Dedifferentiated amniotic fluid mesenchymal stem cell (primary cell): ENCODE measurements around the gene DCAF6.

Experiments
- DNase-seq: peaks from one replicate; pipeline ENCODE4 v3.0.0-alpha.2; 2016; ENCODE audit errors: extremely low spot score

DCAF6 gene

DNA sequence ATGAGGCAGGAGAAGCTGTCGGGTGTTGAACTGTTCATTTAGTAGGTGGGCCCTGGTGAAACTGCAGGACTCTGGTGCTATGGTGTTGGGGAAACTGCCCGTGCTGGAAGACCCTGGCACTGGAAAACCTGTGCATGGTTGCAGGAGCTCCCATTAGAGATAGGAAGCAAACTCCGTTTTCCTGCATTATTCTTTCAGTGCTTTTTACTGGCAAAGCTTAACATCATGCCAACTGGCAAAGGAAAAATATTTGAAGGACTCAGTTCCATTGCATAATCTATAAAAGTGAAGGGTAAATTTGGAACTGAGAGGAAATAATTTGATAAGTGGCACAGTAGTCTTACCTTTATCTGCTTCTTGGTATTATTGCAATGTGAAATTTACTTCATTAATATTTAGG, 32.1 kb downstream of the DCAF6 start:
- DNase-seq = no peak

DNA sequence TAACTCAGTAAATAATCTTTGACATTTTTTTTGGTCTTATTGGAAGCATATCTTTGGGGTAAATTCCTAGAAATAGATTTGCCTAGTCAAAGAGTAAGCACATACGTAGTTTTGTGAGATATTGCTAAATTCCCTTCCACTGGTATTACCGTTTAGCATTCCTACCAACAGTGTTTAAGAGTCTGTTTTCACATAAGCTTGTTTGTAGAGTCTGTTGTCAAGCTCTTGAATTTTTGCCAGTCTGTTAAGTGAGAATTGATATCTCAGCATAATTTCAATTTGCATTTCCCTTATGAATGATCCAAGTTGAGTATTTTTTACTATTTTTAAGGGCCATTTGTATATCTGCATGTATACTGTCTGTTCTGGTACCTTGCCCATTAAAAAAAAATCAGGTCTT, 37.3 kb downstream of the DCAF6 start:
- no peak for DNase-seq

DNA sequence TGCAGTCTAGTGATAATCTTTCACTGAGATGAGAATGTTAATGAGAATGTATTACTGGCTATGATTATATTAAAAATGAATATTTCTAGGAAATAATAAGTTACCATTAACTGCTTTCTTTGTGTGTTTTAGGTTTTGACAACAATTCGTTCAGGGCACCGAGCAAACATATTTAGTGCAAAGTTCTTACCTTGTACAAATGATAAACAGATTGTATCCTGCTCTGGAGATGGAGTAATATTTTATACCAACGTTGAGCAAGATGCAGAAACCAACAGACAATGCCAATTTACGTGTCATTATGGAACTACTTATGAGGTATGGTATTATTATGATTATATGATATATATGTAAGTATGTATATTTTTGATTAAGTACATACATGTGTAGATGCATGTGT, 38.2 kb downstream of the DCAF6 start:
- no peak for DNase-seq

DNA sequence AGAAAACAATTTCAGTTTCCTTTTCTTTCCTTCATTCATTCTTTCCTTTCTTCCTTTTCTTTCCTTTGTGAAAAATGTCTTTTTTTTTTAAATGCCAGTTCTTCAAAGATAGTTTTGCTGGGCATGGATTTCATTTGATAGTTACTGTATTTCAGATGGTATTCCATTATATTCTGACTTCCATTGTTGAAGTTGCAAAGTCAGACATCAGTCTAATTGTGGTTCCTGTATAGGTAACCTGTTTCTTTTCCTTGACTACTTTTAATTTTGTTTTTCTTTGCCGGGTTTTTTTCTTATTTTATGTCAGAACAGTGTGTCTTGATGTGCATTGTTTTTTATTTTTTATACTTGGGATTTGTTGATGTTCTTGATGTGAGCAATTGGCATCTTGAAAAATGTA, 40.8 kb downstream of the DCAF6 start:
- DNase-seq = no peak

DNA sequence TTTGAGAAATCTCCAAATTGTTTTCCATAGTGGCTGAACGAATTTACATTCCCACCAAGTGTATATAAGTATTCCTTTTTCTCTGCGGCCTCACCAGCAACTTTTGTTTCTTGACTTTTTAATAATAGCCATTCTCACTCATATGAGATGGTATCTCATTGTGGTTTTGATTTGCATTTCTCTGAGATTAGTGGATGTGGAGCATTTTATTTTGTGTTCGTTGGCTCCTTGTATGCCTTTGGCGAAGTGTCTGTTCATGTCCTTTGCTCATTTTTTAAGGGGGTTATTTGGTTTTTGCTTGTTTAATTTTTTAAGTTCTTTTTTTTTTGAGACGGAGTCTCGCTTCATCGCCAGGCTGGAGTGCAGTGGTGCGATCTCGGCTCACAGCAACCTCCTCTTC, 45.5 kb downstream of the DCAF6 start:
- no peak for DNase-seq

DNA sequence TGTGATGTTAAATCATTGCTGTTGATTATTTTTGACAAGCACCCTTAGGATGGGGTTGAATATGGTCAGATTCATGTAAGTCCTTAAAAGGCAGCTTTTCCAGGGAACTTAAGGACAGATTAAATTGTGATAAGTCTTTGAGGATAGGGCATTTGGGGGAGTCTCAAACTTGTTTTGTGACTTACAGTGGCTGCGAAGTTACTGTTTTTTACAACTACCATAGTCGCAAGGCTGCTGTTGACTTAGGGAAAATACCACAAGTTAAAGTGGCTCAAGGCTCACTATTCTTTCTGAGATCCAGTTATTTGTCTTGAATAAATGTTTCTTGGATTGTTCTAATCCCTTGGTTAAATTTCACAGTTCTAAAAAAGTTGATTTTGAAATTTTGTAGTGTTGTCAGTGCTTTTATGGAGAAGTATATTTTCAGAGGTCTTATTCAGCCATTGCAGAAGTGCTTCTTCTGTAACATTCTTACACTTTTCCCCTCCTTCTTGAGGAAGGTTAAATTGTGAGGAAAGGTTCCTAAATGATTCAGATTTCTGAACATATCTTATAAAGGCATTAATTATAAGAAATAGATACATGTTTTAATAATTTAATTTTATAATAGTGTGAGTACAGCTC, 47.4 kb downstream of the DCAF6 start:
- no peak for DNase-seq

DNA sequence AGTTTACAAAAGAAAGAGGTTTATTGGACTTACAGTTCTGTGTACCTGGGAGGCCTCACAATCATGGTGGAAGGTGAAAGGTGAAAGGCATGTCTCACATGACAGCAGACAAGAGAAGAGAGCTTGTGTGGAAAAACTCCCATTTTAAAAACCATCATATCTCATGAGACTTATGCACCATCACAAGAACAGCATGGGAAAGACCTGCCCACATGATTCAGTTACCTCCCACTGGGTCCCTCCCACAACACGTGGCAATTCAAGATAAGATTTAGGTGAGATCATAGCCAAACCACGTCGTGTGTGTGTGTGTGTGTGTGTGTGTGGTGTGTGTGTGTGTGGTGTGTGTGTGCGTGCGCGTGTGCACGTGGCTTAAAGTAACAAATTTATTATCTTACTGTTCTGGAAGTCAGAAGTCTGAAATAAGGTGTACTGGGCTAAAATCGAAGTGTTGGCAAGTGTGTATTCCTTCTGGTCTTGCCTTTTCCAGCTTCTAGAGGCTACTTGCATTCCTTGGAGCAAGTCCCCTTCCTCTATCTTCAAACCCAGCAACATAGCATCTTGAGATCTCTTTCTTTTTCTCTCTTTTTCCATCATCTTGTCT, 48.5 kb downstream of the DCAF6 start:
- DNase-seq = no peak

DNA sequence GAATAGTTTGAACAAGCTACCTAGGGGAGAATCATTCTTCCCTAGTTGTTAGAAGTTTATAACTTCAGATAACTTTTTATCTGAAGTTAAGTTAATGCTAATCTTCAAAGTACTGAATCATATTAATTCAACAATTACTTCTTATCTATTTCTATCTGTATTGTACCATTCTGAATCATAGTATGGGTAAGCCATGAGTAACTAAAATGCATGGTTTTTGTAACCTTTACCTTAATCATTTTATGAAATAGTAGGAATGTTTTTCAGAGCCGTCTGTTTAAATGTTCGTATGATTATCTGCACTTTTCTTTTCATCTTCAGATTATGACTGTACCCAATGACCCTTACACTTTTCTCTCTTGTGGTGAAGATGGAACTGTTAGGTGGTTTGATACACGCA, 50.7 kb downstream of the DCAF6 start:
- no peak for DNase-seq

DNA sequence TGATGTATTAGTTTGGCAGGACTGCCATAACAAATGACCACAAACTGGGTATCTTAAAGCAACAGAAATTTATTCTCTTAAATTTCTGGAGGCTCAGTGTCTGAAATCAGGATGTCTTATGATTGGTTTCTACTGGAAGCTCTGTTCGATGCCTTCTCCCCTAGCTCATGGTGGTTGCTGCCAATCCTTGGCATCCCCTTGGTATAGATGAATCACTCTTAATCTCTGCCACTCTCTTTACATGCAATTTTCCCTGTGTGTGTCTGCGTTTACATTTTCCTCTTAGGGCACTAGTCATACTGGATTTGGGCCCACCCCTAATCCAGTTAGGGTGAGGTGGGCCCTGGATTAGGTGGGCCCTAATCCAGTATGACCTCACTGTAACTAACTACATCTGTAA, 55.1 kb downstream of the DCAF6 start:
- no peak for DNase-seq

DNA sequence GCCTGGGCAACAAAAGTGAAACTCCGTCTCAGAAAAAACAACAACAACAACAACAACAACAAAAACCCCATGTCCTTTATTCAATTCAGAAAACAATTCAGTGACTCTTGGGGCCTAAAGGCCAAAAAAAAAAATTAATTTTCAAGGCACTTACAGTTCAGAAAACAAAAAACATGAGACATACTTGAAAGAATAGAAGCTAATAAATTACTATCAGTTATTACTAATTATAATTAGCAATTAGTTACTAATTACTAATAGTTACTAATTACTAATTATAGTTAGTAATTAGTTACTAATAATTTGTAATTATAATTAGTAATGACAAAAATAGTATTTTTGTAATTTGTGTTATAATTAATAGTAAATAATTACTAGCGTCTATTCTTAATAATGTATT, 57.2 kb downstream of the DCAF6 start:
- DNase-seq = no peak

DNA sequence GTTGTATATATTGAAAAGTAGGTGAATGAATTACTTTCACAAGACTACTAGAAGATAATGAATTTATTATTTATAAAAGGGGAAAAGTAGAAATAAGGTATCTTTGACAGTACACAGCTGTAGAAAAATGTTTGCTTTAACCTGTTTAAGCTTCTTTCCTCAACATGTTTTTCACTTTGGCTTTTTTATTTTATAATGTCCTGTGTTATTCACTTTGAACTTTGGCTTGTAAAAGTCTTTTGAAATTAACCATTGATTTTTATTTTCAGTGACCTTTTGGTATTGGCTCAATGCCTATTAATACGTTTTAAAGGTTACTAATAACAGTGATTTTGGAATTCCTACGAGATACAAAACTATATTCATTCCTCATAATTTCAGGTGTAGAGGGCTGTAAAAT, 58.1 kb downstream of the DCAF6 start:
- no peak for DNase-seq

DNA sequence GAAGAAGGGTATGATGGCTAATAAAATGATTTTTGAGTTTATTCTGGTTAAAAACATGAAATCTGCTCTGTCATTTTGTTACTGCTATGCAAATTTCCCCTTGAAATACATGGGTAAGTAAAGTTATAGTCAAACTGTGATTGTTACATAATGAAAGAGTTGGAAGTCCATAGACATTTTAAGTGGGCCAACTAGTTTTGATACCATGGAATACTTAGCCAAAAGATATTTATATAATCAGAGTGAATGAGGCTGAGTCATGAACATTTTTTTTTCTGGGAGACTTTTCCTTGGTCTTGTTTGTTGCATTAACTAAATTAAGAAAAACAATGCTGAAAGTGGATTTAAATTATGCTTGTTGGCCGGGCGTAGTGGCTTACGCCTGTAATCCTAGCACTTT, 58.6 kb downstream of the DCAF6 start:
- DNase-seq = no peak

DNA sequence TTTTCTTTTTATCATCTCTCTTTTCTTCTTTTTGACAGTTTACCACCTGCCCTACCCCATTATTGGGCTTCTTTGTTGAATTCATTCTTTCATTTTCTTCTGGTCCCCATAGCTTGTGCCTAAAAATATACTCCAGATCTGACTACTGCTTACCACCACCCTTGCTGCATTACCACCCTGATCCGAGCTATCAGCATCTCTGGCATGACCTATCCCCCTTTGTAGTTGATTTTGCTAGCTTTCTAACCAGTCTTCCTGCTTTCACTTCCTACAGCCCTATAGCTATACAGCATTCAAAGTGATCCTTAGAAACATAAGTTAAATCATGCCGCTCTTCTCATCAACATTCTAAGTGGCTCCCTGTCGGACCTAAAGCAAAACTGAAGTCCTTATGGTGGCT, 59.8 kb downstream of the DCAF6 start:
- no peak for DNase-seq

DNA sequence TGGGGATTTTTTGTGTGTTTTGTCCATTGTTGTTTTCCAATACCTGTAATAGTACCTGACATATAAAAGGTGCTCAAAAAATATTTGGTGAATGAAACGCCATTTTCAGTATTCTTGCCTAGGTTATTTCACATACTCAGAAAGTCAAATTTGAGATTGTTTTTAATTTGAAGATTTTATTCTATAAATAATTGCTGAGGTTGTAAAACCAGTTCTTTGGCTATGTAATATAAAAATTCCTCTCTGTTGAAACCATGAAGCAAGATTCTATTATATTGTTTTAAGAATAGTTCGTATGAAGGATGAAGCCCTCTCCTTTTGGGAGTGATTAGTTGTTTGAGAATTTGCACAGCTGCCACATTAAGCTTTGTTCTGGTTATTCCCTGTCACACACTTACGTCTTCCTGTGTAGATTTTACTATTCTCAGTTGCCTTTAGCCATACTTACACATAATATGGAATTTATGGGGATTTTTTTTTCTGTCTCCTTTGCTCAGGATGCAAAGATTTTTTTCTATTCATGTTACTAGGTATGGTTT, 60.6 kb downstream of the DCAF6 start:
- no peak for DNase-seq

DNA sequence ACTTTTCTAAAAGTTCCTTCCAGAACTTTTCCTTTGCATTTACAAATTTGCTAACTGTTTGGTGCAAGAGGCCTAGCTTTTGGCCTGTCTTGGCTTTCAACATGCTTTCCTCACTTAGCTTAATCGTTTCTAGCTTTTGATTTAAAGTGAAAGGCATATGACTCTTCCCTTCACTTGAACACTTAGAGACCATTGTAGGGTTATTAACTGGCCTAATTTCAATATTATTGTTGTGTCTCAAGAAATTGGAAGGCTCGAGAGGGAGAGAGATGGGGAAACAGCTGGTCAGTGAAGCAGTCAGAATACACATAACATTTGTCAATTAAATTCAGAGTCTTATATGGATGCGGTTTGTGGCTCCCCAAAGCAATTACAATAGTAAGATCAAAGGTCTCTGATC, 63.4 kb downstream of the DCAF6 start:
- no peak for DNase-seq

DNA sequence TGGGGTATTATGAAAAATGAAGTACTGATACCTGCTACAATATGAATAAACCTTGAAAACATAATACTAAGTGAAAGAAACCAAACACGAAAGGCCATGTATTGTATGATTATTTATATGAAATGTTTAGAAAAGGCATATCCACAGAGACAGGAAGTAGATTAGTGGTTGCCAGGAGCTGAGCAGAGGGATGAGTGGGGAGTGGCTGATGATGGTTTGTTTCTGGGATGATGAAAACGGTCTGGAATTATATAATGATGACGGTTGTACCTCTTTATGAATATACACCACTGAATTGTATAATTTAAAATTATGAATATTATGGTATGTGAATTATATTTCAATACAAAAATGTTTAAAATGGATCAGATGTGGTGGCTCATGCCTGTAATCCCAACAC, 64.2 kb downstream of the DCAF6 start:
- no peak for DNase-seq

DNA sequence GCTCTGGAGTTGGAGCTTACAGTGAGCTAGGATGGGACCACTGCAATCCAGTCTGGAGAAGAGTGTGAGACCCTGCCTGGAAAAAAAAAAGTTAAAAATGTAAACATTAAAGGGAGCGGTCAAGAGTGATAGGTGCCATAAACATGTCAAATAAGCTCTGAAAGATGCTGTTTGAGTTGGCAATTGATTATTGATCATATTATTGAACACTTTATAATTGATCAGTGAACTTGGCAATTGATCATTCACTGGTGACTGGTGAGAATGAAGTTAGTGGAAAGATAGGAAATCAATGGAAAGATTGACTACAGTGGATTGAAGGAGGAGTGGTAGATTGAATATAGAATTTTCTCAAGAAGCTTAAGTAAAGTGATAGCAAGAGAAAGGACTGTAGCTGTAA, 64.7 kb downstream of the DCAF6 start:
- DNase-seq = no peak

DNA sequence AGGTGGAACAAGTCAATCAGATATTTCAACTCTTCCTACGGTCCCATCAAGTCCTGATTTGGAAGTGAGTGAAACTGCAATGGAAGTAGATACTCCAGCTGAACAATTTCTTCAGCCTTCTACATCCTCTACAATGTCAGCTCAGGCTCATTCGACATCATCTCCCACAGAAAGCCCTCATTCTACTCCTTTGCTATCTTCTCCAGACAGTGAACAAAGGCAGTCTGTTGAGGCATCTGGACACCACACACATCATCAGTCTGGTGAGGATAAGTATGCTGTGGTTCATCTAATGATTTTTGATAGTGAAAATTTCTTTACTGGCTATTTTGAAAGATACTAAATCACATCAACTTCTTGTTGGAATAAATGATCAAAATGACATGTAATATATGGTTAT, 68.0 kb downstream of the DCAF6 start:
- no peak for DNase-seq

DNA sequence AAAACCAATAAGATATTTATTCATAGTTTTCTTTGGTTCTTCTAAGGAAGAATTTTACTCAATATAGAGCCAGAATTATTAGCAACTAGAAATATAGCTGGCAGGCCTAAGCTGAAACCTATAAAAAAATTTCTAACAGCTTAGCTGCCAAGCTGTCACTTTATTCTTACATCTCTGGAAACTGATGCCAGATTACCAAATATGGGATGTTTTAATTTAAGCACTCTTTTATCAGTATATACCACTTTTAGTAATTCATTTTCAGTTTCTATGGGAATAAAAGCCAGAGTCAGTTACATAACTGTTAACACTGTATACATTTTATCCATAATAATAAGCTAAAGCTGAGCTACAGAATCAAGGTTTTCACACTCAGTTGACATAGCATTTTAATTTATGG, 69.0 kb downstream of the DCAF6 start:
- no peak for DNase-seq

DNA sequence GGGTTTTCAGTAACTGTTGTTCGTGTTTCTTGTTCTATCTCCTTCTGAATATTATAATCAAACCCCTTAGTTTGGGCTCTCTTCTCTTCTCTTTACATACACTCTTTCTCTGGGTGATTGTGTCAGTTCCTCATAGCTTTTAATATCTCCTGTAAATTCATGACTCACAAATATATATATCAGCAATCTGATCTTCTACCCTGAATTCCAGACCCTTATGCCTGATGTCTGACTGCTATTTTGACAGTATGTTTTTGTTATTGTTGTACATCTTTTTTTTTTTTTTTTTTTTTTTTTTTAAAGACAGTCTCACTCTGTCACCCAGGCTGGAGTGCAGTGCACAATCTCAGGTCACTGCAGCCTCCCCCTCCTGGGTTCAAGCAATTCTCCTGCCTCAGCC, 71.2 kb downstream of the DCAF6 start:
- DNase-seq = no peak

DNA sequence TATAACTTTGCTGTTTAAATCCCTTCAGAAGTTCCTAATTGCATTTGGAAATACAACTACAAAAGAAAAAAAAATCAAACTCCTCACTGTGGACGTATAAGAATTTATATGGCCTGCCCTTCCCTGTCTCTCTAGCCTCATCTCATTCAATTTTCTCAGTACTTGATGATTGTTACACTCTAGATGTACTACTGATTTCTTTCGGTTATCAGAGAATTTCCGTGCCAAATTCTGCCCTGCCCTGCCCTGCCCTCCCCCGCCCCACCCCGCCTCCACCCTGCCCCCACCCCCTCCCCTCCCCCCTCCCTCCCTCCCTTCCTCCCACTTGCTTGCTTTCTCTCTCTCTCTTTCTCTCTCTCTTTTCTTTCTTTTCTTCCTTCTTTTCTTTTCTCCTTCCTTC, 72.1 kb downstream of the DCAF6 start:
- no peak for DNase-seq

DNA sequence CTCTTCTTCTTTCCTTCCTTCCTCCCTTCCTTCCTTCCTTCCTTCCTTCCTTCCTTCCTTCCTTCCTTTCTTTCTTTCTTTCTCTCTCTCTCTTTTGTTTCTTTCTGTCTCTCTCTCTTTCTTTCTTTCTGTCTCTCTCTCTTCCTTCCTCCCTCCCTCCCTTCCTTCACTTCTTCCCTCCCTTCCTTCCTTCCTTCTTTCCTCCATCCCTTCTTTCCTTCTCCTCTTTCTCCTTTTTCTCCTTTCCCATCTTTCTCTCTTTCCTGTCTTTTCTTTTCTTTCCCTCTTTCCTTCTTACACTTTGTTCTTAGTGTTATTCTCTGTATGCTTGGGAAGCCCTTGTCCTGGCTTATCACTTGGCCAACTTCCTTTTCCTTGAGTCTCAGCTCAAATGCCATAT, 72.8 kb downstream of the DCAF6 start:
- no peak for DNase-seq

DNA sequence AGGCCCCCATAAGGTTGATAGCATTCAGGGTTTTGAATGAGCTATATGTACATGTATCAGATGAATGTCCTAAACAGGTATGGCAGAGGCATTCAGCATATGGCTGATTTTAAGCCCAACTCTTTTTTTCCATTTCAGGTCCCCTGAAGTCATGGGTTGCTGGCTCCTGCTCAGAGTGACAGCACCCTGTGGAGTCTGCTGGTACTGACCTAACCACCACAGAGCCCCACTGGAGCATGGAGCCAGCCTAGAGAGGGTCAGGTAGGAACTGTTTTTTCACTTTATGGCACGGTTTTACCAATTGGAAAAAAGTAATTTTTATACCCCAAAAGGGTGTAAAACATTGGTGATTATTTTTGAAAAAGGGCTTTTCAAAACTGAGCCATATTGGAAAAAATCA, 82.9 kb downstream of the DCAF6 start:
- no peak for DNase-seq

DNA sequence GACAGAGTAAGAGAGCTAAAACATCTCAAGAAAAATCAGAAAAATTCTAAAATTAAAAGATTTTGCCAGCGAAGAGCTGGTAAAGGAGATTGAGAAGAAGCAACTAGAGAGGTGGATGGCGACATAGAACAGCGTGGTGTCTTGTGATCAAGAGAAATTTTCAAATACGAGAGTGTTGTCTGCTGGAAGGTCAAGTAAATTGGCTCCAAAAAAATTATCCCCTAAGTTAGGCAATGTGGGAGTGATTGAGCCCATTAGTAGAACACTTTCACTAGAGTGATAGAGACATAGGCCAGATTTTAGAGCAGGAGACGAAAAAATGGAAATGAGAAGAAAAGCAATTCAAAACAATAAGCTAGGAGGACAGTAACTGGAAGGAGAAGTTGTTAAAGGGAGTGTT, 94.7 kb downstream of the DCAF6 start:
- no peak for DNase-seq
